MM.1S (cell line): ENCODE measurements around the gene BMP2K.

ENCODE experiments used
- EZH2phosphoT487 ChIP-seq: fragments of 300-600 bp; sonication (generic); IDR thresholded peaks from 2 replicates; pipeline ENCODE4 v1.6.1; 2018; ENCODE audit warnings: antibody characterized with exemption, low read length
- TF ChIP-seq, protein P1 (sequence below): fragments of 300-600 bp; sonication (generic); IDR thresholded peaks from 2 replicates; pipeline ENCODE4 v1.5.1; 2016; ENCODE audit warnings: antibody characterized with exemption, low read length, mixed read lengths

- TF ChIP-seq, protein P1, sequence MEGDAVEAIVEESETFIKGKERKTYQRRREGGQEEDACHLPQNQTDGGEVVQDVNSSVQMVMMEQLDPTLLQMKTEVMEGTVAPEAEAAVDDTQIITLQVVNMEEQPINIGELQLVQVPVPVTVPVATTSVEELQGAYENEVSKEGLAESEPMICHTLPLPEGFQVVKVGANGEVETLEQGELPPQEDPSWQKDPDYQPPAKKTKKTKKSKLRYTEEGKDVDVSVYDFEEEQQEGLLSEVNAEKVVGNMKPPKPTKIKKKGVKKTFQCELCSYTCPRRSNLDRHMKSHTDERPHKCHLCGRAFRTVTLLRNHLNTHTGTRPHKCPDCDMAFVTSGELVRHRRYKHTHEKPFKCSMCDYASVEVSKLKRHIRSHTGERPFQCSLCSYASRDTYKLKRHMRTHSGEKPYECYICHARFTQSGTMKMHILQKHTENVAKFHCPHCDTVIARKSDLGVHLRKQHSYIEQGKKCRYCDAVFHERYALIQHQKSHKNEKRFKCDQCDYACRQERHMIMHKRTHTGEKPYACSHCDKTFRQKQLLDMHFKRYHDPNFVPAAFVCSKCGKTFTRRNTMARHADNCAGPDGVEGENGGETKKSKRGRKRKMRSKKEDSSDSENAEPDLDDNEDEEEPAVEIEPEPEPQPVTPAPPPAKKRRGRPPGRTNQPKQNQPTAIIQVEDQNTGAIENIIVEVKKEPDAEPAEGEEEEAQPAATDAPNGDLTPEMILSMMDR, result no peak
- TF ChIP-seq EZH2phosphoT487, result no peak
Observed at GRCh38 chr4:78781139-78781538, 5.0 kb downstream of the BMP2K start.
